Measurements from ENCODE around the gene GRM4.

GRM4 gene

GRCh38 chr6:33995309-33996119, 150.4 kb downstream of the GRM4 start:
- no peak for DNase-seq (ENCODE audit: low read depth, low spot score)

DNA sequence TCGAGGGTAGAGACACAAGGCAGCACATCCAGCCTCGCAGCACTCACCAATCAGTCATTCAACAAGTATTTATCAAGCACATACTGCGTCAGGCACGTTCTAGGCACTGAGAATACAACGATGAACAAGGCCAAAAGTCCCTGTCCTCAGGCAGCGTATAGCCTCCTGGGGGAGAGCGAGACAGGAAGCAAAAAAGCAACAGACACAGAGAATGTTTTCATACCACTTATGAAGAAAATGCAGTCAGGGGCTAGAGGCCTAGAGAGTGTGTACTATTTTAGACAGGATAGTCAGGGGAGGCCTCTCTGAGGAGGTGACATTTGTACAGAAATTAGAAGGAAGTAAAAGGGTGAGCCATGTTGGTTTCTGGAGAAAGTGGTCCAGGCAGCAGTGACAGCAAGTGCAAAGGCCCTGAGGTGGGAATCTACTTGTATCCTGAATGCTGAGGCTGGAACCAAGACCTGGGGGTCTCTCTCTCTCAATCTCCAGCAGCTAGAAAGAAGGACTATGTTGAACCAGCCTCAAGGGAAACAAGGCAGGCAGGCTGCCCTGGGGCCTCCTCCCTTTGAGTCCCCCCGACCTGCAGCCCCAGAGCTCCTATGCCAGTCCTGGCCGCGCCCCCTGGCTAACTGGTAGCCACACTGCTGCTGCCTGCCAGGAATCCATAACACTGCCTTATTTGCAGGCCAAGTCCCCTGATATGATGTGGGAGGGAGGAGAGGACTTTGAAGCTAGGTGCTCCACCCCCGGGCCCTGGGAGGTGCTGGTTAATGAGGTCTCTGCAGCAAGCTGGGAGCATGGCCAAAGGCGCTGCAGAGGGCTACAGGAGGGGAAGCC, 151.2 kb downstream of the GRM4 start:
- DNase-seq (ENCODE audit: low read depth, low spot score): peak; percentile 56

- no peak for DNase-seq (ENCODE audit: low read depth, low spot score)
Measured at GRCh38 chr6:33993653-33994471, 152.0 kb downstream of the GRM4 start.

DNA sequence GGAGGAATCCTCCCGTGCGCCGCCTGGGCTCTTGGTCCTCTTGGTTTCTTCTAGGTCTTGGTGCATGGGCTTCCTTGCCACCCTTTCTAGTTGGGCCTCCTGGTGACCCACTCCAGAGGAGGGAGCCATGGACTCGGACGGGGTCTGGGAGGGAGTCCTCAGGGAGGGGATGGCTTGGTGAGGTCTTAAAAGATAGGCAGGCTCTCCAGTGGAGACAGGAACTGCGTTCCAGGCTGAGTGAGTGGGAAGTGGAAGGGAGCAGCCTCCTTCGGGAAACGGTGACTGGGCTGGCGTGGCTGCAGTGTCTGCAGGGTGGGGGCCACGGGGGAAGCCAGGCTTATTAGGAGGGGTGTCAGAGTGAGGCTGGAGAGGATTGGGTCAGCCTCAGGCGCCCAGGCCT, 152.8 kb downstream of the GRM4 start:
- no peak for DNase-seq (ENCODE audit: low read depth, low spot score)

DNA sequence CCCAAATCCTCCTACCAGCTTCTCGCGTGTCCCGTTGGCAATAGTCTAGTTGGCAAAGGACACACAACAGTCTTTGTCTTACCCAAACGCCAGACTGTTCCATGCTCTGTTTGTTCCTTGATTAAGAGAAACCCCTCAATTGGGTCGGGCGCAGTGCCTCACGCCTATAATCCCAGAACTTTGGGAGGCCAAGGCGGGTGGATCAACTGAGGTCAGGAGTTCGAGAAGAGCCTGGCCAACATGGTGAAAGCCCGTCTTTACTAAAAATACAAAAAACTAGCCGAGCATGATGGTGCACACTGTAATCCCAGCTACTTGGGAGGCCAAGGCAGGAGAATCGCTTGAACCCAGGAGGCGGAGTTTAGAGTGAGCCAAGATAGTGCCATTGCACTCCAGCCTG, 153.7 kb downstream of the GRM4 start:
- no peak for DNase-seq (ENCODE audit: low read depth, low spot score)

DNA sequence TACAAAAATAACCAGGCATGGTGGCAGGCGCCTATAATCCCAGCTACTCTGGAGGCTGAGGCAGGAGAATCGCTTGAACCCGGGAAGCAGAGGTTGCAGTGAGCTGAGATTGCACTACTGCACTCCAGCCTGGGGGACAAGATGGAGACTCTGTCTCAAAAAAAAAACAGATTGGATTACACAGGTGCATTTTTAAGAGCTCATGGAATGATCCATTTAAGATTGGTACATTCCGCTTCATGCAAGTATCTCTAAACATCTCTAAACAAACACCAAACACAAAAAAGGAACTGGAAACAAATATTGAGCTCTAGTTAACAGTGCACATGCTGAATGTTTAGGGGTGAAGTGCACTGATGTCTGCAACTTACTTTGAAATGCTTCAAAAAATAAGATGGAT, 154.3 kb downstream of the GRM4 start:
- DNase-seq (ENCODE audit: low read depth, low spot score): no peak

DNA sequence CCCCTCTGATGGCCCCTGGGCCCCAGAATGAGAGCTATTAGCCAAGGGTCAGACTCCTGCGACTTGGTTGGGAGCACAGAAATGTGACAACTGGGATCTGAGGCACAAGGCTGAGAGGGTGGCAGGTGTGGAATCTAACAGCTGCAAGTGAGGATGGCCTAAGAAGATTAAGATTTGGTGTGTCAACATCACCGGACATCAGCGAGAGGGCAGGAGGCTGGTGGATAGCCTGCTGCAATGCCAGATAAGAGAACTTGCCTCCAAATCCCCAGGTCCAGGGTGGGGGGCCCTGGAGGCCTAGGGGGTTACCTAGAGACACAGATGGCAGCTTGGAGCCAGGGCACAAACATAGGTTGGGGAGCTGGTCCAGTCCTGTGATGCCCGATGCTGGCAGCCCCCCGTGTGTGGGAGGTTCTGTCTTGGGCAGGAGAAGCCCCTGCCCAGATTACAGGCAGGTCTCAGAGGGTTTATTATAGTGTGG, 155.8 kb downstream of the GRM4 start:
- DNase-seq (ENCODE audit: low read depth, low spot score): no peak

DNA sequence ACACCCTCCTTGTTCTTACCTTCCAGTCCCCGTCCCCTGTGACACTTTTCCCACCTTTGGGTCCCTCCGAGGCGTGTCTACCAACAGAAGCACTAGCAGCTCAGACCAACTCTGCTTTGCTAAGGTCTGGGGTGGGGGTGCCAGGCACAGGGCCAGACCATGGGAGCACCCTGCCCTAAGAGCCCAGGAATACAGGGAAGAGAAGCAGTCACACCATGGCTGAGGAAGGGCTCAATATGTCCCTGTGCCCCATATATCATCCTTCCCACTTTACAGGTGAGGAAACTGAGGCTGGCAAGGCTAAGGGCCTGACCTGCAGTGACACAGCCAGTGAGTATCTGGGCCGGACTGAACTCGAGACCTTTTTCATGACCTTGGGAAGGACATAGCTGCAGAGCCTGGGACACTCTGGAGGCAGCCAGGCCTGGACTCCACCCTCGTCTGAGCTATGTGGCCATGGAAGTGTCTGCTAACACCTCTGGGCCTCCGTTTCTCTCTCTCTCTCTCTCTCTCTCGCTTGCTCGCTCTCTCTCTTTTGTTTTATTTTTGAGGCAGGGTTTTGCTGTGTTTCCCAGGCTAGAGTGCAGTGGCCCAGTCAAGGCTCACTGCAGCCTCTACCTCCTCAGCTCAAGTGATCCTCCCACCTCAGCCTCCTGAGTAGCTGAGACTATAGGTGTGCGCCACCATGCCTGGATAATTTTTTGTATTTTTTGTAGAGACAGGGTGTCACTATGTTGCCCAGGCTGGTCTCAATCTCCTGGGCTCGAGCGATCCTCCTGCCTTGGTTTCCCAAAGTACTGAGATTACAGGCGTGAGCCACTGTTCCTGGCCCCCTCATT, 156.7 kb downstream of the GRM4 start:
- no peak for DNase-seq (ENCODE audit: low read depth, low spot score)

DNA sequence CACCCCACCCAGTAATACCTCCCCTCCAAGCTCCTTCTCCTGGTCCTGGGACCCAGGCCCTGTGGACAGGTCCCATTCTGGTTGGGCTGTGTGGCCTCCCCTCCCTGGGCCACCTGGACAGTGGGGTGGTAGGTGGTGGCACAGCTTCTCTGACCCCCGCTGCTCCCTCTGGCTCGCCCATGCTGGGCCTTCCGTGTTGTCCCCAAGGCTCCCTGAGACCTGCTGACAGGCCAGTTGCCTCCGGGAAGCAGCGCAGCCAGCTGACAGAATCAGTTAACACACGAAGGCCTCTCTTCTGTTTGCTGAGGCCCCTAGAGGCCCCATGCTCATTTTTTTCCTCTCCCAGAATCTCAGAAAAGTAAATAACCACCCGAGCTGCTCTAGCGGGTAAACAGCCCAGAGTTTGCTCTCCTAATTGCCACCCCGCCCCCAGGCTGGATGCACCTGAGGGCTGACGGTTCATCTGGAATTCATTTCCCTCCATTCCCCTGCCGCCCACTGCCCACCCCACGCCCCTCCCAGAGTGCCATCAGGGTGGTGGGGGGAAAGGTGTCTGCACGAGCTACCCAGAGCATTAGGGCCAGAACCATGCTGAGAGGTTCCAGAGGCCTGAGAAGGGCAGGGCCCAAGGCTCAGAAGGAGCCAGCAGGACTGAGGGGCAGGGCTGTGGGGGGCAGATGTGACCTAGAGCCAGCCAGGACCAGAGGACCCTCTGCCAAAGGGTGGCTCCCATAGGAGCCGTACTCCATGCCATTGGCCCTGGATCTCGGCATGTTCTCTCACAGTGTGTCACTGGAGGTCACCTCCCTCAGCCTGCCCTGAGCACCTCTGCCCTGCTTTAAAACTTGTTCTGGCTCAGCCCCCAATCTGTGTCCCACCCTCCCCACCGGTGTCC, 157.5 kb downstream of the GRM4 start:
- DNase-seq (ENCODE audit: low read depth, low spot score): peak; percentile 49

GRCh38 chr6:33987531-33988021, 158.3 kb downstream of the GRM4 start:
- no peak for DNase-seq (ENCODE audit: low read depth, low spot score)

GRCh38 chr6:33985947-33986346, 159.9 kb downstream of the GRM4 start:
- DNase-seq (ENCODE audit: low read depth, low spot score): no peak

DNA sequence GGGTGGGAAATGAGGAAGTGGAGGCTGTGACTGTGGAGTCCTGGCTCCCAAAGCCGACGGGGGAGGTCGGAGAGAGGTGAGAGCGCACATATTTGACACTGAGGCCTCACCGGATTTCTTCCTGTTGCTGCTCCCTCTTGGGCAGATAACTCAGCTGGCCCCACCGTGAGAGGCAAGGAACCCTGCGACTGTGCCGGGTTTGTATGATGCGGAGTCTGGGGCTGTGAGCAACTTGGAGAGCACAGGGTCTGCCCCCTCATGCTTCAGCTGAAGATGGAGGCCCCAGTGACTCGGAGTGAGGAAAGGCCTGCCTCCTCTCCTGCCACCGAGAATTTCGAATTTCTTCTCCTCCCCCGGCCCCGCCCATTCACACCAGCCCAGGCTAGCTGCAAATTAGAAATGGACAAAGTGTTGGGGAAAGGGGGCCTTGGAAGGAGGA, 160.6 kb downstream of the GRM4 start:
- DNase-seq (ENCODE audit: low read depth, low spot score): no peak

GRCh38 chr6:33984466-33985312, 161.2 kb downstream of the GRM4 start:
- DNase-seq (ENCODE audit: low read depth, low spot score): no peak

DNA sequence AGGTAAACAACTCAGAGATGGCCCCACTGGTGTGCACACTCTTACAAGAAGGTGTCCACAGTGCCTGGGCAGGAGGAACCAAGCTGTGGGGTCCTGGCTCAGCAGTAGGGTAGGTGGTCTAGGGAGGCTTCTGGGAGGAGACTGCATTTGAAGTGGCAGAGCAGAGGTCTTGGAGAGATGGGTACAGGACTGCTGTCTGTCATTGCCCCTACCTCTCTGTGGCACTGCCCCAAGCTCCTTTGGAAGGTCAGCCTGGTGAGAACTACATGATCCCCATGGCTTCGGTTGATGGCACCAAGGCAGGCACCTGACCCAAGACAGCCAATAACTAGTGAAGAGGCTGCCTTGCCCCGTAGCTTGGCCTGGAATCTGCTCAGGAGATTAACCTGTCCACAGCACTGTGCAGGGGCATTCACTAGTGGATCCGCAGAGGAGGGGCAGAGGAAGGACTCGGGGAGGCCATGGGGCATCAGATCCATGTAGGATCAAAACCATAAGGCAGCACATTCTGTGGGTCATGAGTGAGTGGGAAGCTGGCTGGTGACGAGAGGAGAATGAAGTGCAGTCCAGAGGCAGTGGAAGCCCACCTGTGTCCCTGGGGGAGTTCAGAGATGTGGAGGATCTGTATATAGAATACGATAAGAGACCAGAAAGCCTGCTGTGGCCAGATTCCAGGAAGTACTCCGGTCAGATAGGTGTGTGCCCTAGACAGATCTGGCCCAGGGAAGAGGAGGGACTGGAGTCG, 162.0 kb downstream of the GRM4 start:
- DNase-seq (ENCODE audit: low read depth, low spot score): no peak

GRCh38 chr6:33983109-33983716, 162.7 kb downstream of the GRM4 start:
- DNase-seq (ENCODE audit: low read depth, low spot score): peak; percentile 54

DNA sequence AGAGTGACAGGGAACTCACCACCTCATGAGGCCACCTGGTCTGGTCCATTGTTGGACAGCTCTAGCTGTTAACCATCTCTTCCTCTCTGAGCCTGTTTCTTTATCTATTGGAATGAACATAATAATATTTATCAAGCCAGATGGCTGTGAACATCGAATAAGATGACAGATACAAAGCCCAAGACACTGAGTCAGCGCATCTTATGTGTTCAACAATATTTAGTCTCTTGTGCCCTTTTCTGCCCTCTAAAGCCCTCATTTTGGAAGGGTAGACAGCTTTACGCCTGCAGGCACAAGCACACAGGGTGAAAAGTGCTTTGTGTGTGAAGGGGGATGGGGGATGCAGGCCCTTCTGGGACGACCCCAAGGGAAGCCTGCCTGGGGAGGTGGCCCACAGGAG, 164.0 kb downstream of the GRM4 start:
- no peak for DNase-seq (ENCODE audit: low read depth, low spot score)

GRCh38 chr6:33981421-33981820, 164.5 kb downstream of the GRM4 start:
- no peak for DNase-seq (ENCODE audit: low read depth, low spot score)

All from ELF-1 (cell line).